Measurements from ENCODE around the gene ZNF837. TPM values are rescaled to one million over a fixed set of nuclear protein-coding genes. Genes with fewer than 3 reads are reported as not detected.

ZNF837 gene
- total and polyA plus RNA-seq, 2 experiments from 2014 or later: 5.0 to 5.4 TPM

DNA sequence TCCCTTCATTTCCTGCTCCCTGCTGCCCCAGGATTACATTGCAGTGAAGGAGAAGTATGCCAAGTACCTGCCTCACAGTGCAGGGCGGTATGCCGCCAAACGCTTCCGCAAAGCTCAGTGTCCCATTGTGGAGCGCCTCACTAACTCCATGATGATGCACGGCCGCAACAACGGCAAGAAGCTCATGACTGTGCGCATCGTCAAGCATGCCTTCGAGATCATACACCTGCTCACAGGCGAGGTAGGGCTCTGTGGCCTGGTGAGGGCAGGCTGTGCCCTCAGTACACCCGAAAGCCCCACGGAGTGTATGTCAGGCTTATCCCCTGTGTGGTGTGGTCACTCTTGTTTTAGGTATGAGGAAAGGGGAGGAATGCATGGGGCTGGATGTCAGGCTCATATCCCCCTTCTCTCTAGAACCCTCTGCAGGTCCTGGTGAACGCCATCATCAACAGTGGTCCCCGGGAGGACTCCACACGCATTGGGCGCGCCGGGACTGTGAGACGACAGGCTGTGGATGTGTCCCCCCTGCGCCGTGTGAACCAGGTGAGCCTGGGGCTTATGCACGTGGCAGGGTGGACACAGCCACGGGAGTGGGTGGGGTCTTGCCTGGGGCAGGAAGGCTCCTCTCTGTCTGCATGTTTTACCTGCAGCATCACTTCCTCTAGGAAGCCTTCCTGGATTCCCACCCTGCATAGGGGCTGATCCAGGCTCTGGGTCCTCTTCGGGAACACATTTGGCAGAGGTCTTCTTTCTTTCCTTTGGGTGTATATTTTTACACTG is 12.3 kb upstream of the ZNF837 start:
- TF ChIP-seq EZH2 (IDR thresholded peaks at IDR 0.05; ENCODE audit: borderline replicate concordance) (no peak), EZH2phosphoT487 (IDR thresholded peaks at IDR 0.05; ENCODE audit: low read depth, severe bottlenecking, unreplicated experiment) (no peak)
- TF ChIP-seq, protein P1, sequence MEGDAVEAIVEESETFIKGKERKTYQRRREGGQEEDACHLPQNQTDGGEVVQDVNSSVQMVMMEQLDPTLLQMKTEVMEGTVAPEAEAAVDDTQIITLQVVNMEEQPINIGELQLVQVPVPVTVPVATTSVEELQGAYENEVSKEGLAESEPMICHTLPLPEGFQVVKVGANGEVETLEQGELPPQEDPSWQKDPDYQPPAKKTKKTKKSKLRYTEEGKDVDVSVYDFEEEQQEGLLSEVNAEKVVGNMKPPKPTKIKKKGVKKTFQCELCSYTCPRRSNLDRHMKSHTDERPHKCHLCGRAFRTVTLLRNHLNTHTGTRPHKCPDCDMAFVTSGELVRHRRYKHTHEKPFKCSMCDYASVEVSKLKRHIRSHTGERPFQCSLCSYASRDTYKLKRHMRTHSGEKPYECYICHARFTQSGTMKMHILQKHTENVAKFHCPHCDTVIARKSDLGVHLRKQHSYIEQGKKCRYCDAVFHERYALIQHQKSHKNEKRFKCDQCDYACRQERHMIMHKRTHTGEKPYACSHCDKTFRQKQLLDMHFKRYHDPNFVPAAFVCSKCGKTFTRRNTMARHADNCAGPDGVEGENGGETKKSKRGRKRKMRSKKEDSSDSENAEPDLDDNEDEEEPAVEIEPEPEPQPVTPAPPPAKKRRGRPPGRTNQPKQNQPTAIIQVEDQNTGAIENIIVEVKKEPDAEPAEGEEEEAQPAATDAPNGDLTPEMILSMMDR (IDR thresholded peaks at IDR 0.05; ENCODE audit: poor library complexity): no peak
- no peak overlapping the region for H2AFZ ChIP-seq
- no peak overlapping the region for H3K27ac ChIP-seq
- H3K9me2 ChIP-seq (replicated peaks; ENCODE audit: insufficient read depth): no peaks in the 10 kb centered on the region
- H3K4me3 ChIP-seq: no peak overlapping the region
- peaks cover 24% of the 10 kb centered on the region for H3K79me2 ChIP-seq
- no peaks in the 10 kb centered on the region for H3K9me3 ChIP-seq (ENCODE audit: low read depth)
- peaks cover 8% of the 10 kb centered on the region for H3K27me3 ChIP-seq
- no peak overlapping the region for H3K4me2 ChIP-seq
- H3K4me1 ChIP-seq (ENCODE audit: insufficient read depth): peaks cover 8% of the 10 kb centered on the region
- DNase-seq (ENCODE audit: low spot score): no peak
- WGBS (ENCODE audit: low lambda C conversion rate, missing lambda C conversion rate): 96% methylated on average over 26 of the region's 26 CpGs
- no peaks in the 10 kb centered on the region for H3K36me3 ChIP-seq (replicated peaks; ENCODE audit: insufficient read depth, low read depth)
- H4K20me1 ChIP-seq (ENCODE audit: insufficient read depth, poor library complexity, severe bottlenecking): peaks cover 11% of the 10 kb centered on the region

DNA sequence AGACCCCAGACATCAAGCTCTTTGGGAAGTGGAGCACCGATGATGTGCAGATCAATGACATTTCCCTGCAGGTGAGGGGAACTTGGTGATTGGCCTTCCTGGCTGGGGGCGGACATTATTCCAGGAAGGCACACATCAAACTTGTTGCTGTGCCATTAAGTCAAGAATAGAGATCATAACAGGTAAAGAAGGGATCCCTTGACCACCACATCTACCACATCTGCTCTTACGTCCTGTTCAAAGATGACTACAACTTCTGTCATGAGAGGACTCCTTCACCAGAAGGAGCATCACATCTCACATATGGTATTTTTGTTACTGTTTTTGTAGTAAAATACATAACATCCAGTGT is 7.3 kb upstream of the ZNF837 start:
- peak overlapping the region; percentile 60 for H3K4me3 ChIP-seq
- peaks cover 11% of the 10 kb centered on the region for H4K20me1 ChIP-seq (ENCODE audit: insufficient read depth, poor library complexity, severe bottlenecking)
- no peaks in the 10 kb centered on the region for H3K27me3 ChIP-seq
- no peak for DNase-seq (ENCODE audit: low spot score)
- H3K27ac ChIP-seq: no peak overlapping the region
- no peak overlapping the region for H2AFZ ChIP-seq
- 88% methylated on average over 3 of the region's 3 CpGs for WGBS (ENCODE audit: low lambda C conversion rate, missing lambda C conversion rate)
- no peaks in the 10 kb centered on the region for H3K9me3 ChIP-seq (ENCODE audit: low read depth)
- peak overlapping the region; percentile 95 for H3K4me2 ChIP-seq
- H3K79me2 ChIP-seq: peaks cover 44% of the 10 kb centered on the region
- no peak for TF ChIP-seq EZH2phosphoT487 (IDR thresholded peaks at IDR 0.05; ENCODE audit: low read depth, severe bottlenecking, unreplicated experiment)
- TF ChIP-seq, protein P1 (IDR thresholded peaks at IDR 0.05; ENCODE audit: poor library complexity): no peak
- TF ChIP-seq EZH2 (IDR thresholded peaks at IDR 0.05; ENCODE audit: borderline replicate concordance): no peak
- H3K9me2 ChIP-seq (replicated peaks; ENCODE audit: insufficient read depth): no peaks in the 10 kb centered on the region
- no peaks in the 10 kb centered on the region for H3K36me3 ChIP-seq (replicated peaks; ENCODE audit: insufficient read depth, low read depth)
- H3K4me1 ChIP-seq (ENCODE audit: insufficient read depth): peaks cover 19% of the 10 kb centered on the region

DNA sequence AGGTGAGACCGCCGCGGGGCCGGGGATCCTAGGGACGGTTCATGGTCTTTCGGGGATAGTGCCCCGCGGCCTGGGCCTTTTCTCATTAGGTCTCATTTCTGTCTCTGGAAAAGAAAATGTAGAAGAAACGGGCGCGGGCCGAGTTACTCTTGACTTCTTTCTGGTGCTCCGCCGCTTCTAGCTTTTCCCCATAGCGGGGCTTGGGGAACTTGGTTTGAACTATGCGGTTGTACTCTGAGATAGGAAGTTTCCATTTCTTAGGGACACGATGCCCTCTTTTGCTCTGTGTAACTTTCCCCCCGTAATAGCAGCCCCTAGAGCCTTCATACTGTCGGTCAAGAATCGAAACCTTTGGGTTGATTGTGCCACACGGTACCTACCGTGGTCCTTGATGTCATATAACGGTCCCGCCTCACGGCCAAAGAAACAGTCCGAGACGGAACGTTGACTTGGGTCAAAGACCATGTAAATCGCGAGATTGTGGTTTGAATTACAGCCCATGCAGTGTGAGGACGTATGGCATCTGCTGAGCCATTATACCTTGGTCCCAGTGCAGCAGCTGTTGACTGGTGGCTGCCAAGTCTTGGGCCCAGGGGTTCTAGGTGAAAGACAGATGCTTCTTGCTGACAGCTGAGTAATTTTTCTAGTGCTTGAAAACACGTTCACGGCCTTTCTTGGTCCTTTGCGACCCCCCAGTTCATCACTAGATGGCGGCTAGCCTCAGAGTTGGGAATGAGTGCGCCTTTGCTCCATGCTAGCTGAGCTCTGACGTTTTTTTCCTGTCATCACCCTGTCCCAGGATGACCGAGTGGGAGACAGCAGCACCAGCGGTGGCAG is 6.7 kb upstream of the ZNF837 start:
- 10% methylated on average over 39 of the region's 39 CpGs for WGBS (ENCODE audit: low lambda C conversion rate, missing lambda C conversion rate)

More for the DNA sequence above, 6.7 kb upstream of the ZNF837 start:
- no peaks in the 10 kb centered on the region for H3K9me3 ChIP-seq (ENCODE audit: low read depth)
- peak overlapping the region; percentile 55 for H3K27ac ChIP-seq
- H4K20me1 ChIP-seq (ENCODE audit: insufficient read depth, poor library complexity, severe bottlenecking): peaks cover 8% of the 10 kb centered on the region
- H3K4me3 ChIP-seq: peak overlapping the region; percentile 60
- H3K36me3 ChIP-seq (replicated peaks; ENCODE audit: insufficient read depth, low read depth): no peaks in the 10 kb centered on the region
- DNase-seq (ENCODE audit: low spot score): no peak
- H2AFZ ChIP-seq: no peak overlapping the region
- H3K79me2 ChIP-seq: peaks cover 44% of the 10 kb centered on the region
- H3K9me2 ChIP-seq (replicated peaks; ENCODE audit: insufficient read depth): no peaks in the 10 kb centered on the region
- TF ChIP-seq EZH2 (IDR thresholded peaks at IDR 0.05; ENCODE audit: borderline replicate concordance) (no peak), EZH2phosphoT487 (IDR thresholded peaks at IDR 0.05; ENCODE audit: low read depth, severe bottlenecking, unreplicated experiment) (no peak)
- TF ChIP-seq, protein P1 (IDR thresholded peaks at IDR 0.05; ENCODE audit: poor library complexity): no peak
- no peaks in the 10 kb centered on the region for H3K27me3 ChIP-seq
- peak overlapping the region; percentile 95 for H3K4me2 ChIP-seq
- H3K4me1 ChIP-seq (ENCODE audit: insufficient read depth): peaks cover 19% of the 10 kb centered on the region

Measured in hepatocyte (in vitro differentiated cells).